ENCODE measurements around the gene CIT. TPM values are rescaled to one million over a fixed set of nuclear protein-coding genes. Genes with fewer than 3 reads are reported as not detected.

Gene CIT
- total RNA-seq, 2 experiments from 2014 or later, result 54.6 to 71.5 TPM

GRCh38 chr12:119857041-119857591, 20.0 kb downstream of the CIT start:
- DNase-seq (no peak), ATAC-seq (no peak)
- H3K9me3 Mint-ChIP-seq (ENCODE audit: low read depth), result no peaks in the 10 kb centered on the region
- no peak overlapping the region for H3K27ac Mint-ChIP-seq
- POLR2A ChIA-PET, result no interaction called here
- H3K36me3 Mint-ChIP-seq (ENCODE audit: low read depth), result peaks cover 22% of the 10 kb centered on the region
- intact Hi-C loops (cut with DNase I, micrococcal nuclease), result no loop called here
- CTCF ChIA-PET, result interaction anchor here (0.7 kb wide), 1 partner anchor 77 kb away, joined by 4 read pairs; no protein-coding TSS in a partner anchor
- H3K4me1 Mint-ChIP-seq, result peaks cover 13% of the 10 kb centered on the region
- no peak overlapping the region for H3K4me3 Mint-ChIP-seq
- H3K27me3 Mint-ChIP-seq, result no peaks in the 10 kb centered on the region

GRCh38 chr12:119850330-119850729, 26.8 kb downstream of the CIT start:
- Mint-ChIP-seq H3K27ac (no peak overlapping the region), H3K4me3 (no peak overlapping the region), H3K4me1 (no peaks in the 10 kb centered on the region), H3K36me3 (ENCODE audit: low read depth) (peaks cover 17% of the 10 kb centered on the region), H3K9me3 (ENCODE audit: low read depth) (no peaks in the 10 kb centered on the region), H3K27me3 (no peaks in the 10 kb centered on the region)
- ATAC-seq, result no peak
- intact Hi-C loops (cut with DNase I, micrococcal nuclease), result no loop called here
- no peak for DNase-seq
- POLR2A ChIA-PET, result no interaction called here
- CTCF ChIA-PET, result interaction anchor here (0.5 kb wide), 1 partner anchor 13 kb away, joined by 3 read pairs; no protein-coding TSS in a partner anchor

- ChIA-PET CTCF (no interaction called here), POLR2A (no interaction called here)
- ATAC-seq (no peak), DNase-seq (no peak)
- Mint-ChIP-seq H3K27me3 (no peaks in the 10 kb centered on the region), H3K4me3 (no peak overlapping the region), H3K9me3 (ENCODE audit: low read depth) (peaks cover 7% of the 10 kb centered on the region), H3K36me3 (ENCODE audit: low read depth) (peaks cover 32% of the 10 kb centered on the region), H3K27ac (no peak overlapping the region), H3K4me1 (no peaks in the 10 kb centered on the region)
- intact Hi-C loops (cut with DNase I, micrococcal nuclease), result no loop called here
Measured at GRCh38 chr12:119843100-119843499, 34.0 kb downstream of the CIT start.

GRCh38 chr12:119842380-119842779, 34.7 kb downstream of the CIT start:
- ChIA-PET POLR2A (no interaction called here), CTCF (interaction anchor here (0.7 kb wide), 1 partner anchor 215 kb away, joined by 3 read pairs; no protein-coding TSS in a partner anchor)
- Mint-ChIP-seq H3K36me3 (ENCODE audit: low read depth) (peaks cover 31% of the 10 kb centered on the region), H3K27ac (no peak overlapping the region), H3K4me3 (no peak overlapping the region), H3K9me3 (ENCODE audit: low read depth) (peaks cover 7% of the 10 kb centered on the region), H3K27me3 (no peaks in the 10 kb centered on the region), H3K4me1 (no peaks in the 10 kb centered on the region)
- ATAC-seq (no peak), DNase-seq (no peak)
- intact Hi-C loops (cut with DNase I, micrococcal nuclease), result no loop called here

- intact Hi-C loops (cut with DNase I, micrococcal nuclease), result no loop called here
- Mint-ChIP-seq H3K9me3 (ENCODE audit: low read depth) (peaks cover 7% of the 10 kb centered on the region), H3K4me3 (no peak overlapping the region), H3K27me3 (no peaks in the 10 kb centered on the region), H3K27ac (no peak overlapping the region), H3K36me3 (ENCODE audit: low read depth) (peaks cover 31% of the 10 kb centered on the region), H3K4me1 (no peaks in the 10 kb centered on the region)
- DNase-seq (no peak), ATAC-seq (no peak)
- POLR2A ChIA-PET, result no interaction called here
- CTCF ChIA-PET, result interaction anchor here (0.7 kb wide), 3 partner anchors 53 to 1757 kb away, joined by 3 to 6 read pairs (median 5); no protein-coding TSS in a partner anchor
Measured at GRCh38 chr12:119841433-119842210, 35.5 kb downstream of the CIT start.

- Mint-ChIP-seq H3K36me3 (ENCODE audit: low read depth) (peaks cover 23% of the 10 kb centered on the region), H3K9me3 (ENCODE audit: low read depth) (peaks cover 7% of the 10 kb centered on the region), H3K4me1 (no peaks in the 10 kb centered on the region), H3K27me3 (no peaks in the 10 kb centered on the region), H3K4me3 (no peak overlapping the region), H3K27ac (no peak overlapping the region)
- DNase-seq (no peak), ATAC-seq (no peak)
- ChIA-PET CTCF (interaction anchor here (0.6 kb wide), 1 partner anchor 534 kb away, joined by 3 read pairs; no protein-coding TSS in a partner anchor), POLR2A (no interaction called here)
- intact Hi-C loops (cut with DNase I, micrococcal nuclease), result no loop called here
Measured at GRCh38 chr12:119840582-119840981, 36.5 kb downstream of the CIT start.

GRCh38 chr12:119840168-119840567, 37.0 kb downstream of the CIT start:
- intact Hi-C loops (cut with DNase I, micrococcal nuclease), result no loop called here
- no peaks in the 10 kb centered on the region for H3K27me3 Mint-ChIP-seq
- DNase-seq, result no peak
- no peaks in the 10 kb centered on the region for H3K4me1 Mint-ChIP-seq
- H3K4me3 Mint-ChIP-seq, result no peak overlapping the region
- no peak for ATAC-seq
- CTCF ChIA-PET, result interaction anchor here (0.6 kb wide), 1 partner anchor 534 kb away, joined by 3 read pairs; no protein-coding TSS in a partner anchor
- H3K27ac Mint-ChIP-seq, result no peak overlapping the region
- H3K9me3 Mint-ChIP-seq (ENCODE audit: low read depth), result peaks cover 7% of the 10 kb centered on the region
- H3K36me3 Mint-ChIP-seq (ENCODE audit: low read depth), result peaks cover 23% of the 10 kb centered on the region
- POLR2A ChIA-PET, result no interaction called here

GRCh38 chr12:119838826-119839600, 38.1 kb downstream of the CIT start:
- ATAC-seq (no peak), DNase-seq (no peak)
- Mint-ChIP-seq H3K9me3 (ENCODE audit: low read depth) (peaks cover 7% of the 10 kb centered on the region), H3K27ac (no peak overlapping the region), H3K4me1 (no peaks in the 10 kb centered on the region), H3K4me3 (no peak overlapping the region), H3K27me3 (no peaks in the 10 kb centered on the region), H3K36me3 (ENCODE audit: low read depth) (peaks cover 19% of the 10 kb centered on the region)
- POLR2A ChIA-PET, result interaction anchor here (0.6 kb wide), 1 partner anchor 12 kb away, joined by 3 read pairs; no protein-coding TSS in a partner anchor
- CTCF ChIA-PET, result interaction anchor here (0.7 kb wide), 1 partner anchor 1609 kb away, joined by 3 read pairs; no protein-coding TSS in a partner anchor
- intact Hi-C loops (cut with DNase I, micrococcal nuclease), result no loop called here

GRCh38 chr12:119836781-119837180, 40.3 kb downstream of the CIT start:
- DNase-seq (no peak), ATAC-seq (no peak)
- Mint-ChIP-seq H3K4me1 (no peaks in the 10 kb centered on the region), H3K9me3 (ENCODE audit: low read depth) (peaks cover 5% of the 10 kb centered on the region), H3K27ac (no peak overlapping the region), H3K27me3 (no peaks in the 10 kb centered on the region), H3K36me3 (ENCODE audit: low read depth) (peaks cover 13% of the 10 kb centered on the region), H3K4me3 (no peak overlapping the region)
- ChIA-PET POLR2A (no interaction called here), CTCF (interaction anchor here (0.5 to 1.5 kb wide), 4 partner anchors 14 to 169 kb away, joined by 3 to 4 read pairs (median 3); no protein-coding TSS in a partner anchor)
- intact Hi-C loops (cut with DNase I, micrococcal nuclease), result no loop called here

GRCh38 chr12:119835068-119835467, 42.1 kb downstream of the CIT start:
- no peaks in the 10 kb centered on the region for H3K27me3 Mint-ChIP-seq
- no peak overlapping the region for H3K27ac Mint-ChIP-seq
- H3K4me3 Mint-ChIP-seq, result no peak overlapping the region
- ChIA-PET POLR2A (no interaction called here), CTCF (no interaction called here)
- peaks cover 8% of the 10 kb centered on the region for H3K36me3 Mint-ChIP-seq (ENCODE audit: low read depth)
- DNase-seq (no peak), ATAC-seq (no peak)
- intact Hi-C loops (cut with DNase I, micrococcal nuclease), result no loop called here
- no peaks in the 10 kb centered on the region for H3K4me1 Mint-ChIP-seq
- H3K9me3 Mint-ChIP-seq (ENCODE audit: low read depth), result no peaks in the 10 kb centered on the region

GRCh38 chr12:119829439-119829838, 47.7 kb downstream of the CIT start:
- Mint-ChIP-seq H3K4me1 (peaks cover 3% of the 10 kb centered on the region), H3K27me3 (no peaks in the 10 kb centered on the region), H3K36me3 (ENCODE audit: low read depth) (peaks cover 19% of the 10 kb centered on the region), H3K4me3 (no peak overlapping the region), H3K27ac (no peak overlapping the region), H3K9me3 (ENCODE audit: low read depth) (peaks cover 3% of the 10 kb centered on the region)
- intact Hi-C loops (cut with DNase I, micrococcal nuclease), result no loop called here
- ATAC-seq (no peak), DNase-seq (no peak)
- ChIA-PET CTCF (no interaction called here), POLR2A (interaction anchor here (0.6 kb wide), 1 partner anchor 103 kb away, joined by 3 read pairs; no protein-coding TSS in a partner anchor)

Measured in activated CD4-positive, alpha-beta T cell treated with anti-CD3 and anti-CD28 coated beads for 36 hours (primary cell).